K562 (cell line): Measurements from ENCODE around the gene PES1. TPM values are rescaled to one million over a fixed set of nuclear protein-coding genes. Genes with fewer than 3 reads are reported as not detected.
A peak's percentile ranks its signal among the peaks of the same experiment; 100 is the strongest.

ENCODE experiments used
- CTBP1 ChIP-seq: fragments of 450-650 bp; IDR thresholded peaks from 2 replicates; pipeline ENCODE4 v1.6.1; 2016; ENCODE audit warnings: borderline replicate concordance
- HDAC3 ChIP-seq: fragments of 450-650 bp; IDR thresholded peaks from 2 replicates; pipeline ENCODE4 v1.6.1; 2018; ENCODE audit warnings: borderline replicate concordance, mild to moderate bottlenecking, moderate library complexity; ENCODE audit not compliant: partially characterized antibody
- NFE2 ChIP-seq: IDR thresholded peaks from 2 replicates; pipeline ENCODE4 v1.6.1; 2014; ENCODE audit warnings: antibody characterized with exemption, low read depth
- PHF20 ChIP-seq: fragments of 450-650 bp; IDR thresholded peaks from 2 replicates; pipeline ENCODE4 v1.6.1; 2018; ENCODE audit not compliant: partially characterized antibody
- POLR2G ChIP-seq: fragments of 200-400 bp; formaldehyde crosslinking; IDR thresholded peaks from 2 replicates; pipeline ENCODE4 v1.6.1; 2017; ENCODE audit warnings: low read depth, mild to moderate bottlenecking, antibody characterized with exemption, low read length, moderate library complexity
- RCOR1 ChIP-seq, 2 experiments: IDR thresholded peaks; 2 replicates each; pipeline ENCODE4 v1.6.1; 2012; ENCODE audit warnings: low read depth in 2 of 2, low read length in 2 of 2, borderline replicate concordance in 1 of 2, improper control_type of control experiment in 1 of 2
- ZBTB1 ChIP-seq: sonication (generic); formaldehyde crosslinking; IDR thresholded peaks from 2 replicates; pipeline ENCODE4 v1.8.1; 2023; ENCODE audit warnings: missing genetic modification reagents, low read depth, mild to moderate bottlenecking, borderline replicate concordance
- ZNF79 ChIP-seq: fragments of 250-450 bp; sonication (Bioruptor Pico); IDR thresholded peaks from 2 replicates; pipeline ENCODE4 v1.4.0; 2020; ENCODE audit warnings: low read depth, mild to moderate bottlenecking, moderate library complexity
- polyA plus RNA-seq, 8 experiments: library from polyadenylated mRNA; depleted of rRNA in 4 of 8; stranded (reverse) in 5 of 8; unstranded in 3 of 8; fragments of >200 nt; fragmentation: Nextera tagmentation in 2 of 8; fragmentation: Illumina TruSeq in 1 of 8; extraction: Ambion mirVana in 2 of 8; extraction: Trizol in 1 of 8; gene quantifications; 2 replicates each; pipeline versions ENCODE4 v1.2.1 to v1.2.3, GENCODE V29; 2011 to 2014; ENCODE audit warnings: inconsistent platforms in 1 of 8, missing spikeins in 1 of 8
- total RNA-seq, 7 experiments: library from RNA; depleted of rRNA in 6 of 7; stranded (reverse); fragments of >200 nt in 6 of 7; fragmentation: Illumina TruSeq in 2 of 7; extraction: Trizol in 2 of 7; gene quantifications; 2 replicates each; pipeline versions ENCODE4 v1.2.1 to v1.2.3, GENCODE V29; 2011 to 2021; ENCODE audit warnings: low replicate concordance in 1 of 7
- TF ChIP-seq, protein P1 (sequence below): fragments of 450-650 bp; IDR thresholded peaks from 2 replicates; pipeline ENCODE4 v1.6.1; 2016; ENCODE audit warnings: antibody characterized with exemption
- TF ChIP-seq, protein P2 (sequence below): fragments of 450-650 bp; conservative IDR thresholded peaks from 2 replicates; pipeline ENCODE4 v1.6.1; 2016; ENCODE audit warnings: missing genetic modification characterization, low read depth, mild to moderate bottlenecking, control low read depth, missing compliant biosample characterization
- TF ChIP-seq, protein P3 (sequence below), 3 experiments: IDR thresholded peaks in 2 of 3; conservative IDR thresholded peaks in 1 of 3; 2 replicates each; pipeline ENCODE4 v1.5.1; 2011 to 2012; ENCODE audit warnings: low read length in 3 of 3, mild to moderate bottlenecking in 3 of 3, control low read depth in 2 of 3, improper control_type of control experiment in 1 of 3, inconsistent platforms in 1 of 3, low read depth in 1 of 3, mixed read lengths in 1 of 3, moderate library complexity in 1 of 3; ENCODE audit not compliant: insufficient read depth in 2 of 3
- TF ChIP-seq, protein P4 (sequence below): fragments of 250-450 bp; sonication (Bioruptor Pico); IDR thresholded peaks from 2 replicates; pipeline ENCODE4 v1.8.0; 2021; ENCODE audit warnings: mild to moderate bottlenecking, moderate library complexity
- TF ChIP-seq, protein P5 (sequence below): fragments of 450-650 bp; formaldehyde crosslinking; conservative IDR thresholded peaks from 2 replicates; pipeline ENCODE4 v1.4.0; 2022; ENCODE audit warnings: mild to moderate bottlenecking, missing genetic modification characterization
- TF ChIP-seq, protein P6 (sequence below), 2 experiments: IDR thresholded peaks in 1 of 2; conservative IDR thresholded peaks in 1 of 2; 2 replicates each; pipeline ENCODE4 v1.6.1; 2016; ENCODE audit warnings: low read depth in 2 of 2, mild to moderate bottlenecking in 1 of 2, missing compliant biosample characterization in 1 of 2, missing genetic modification characterization in 1 of 2, moderate library complexity in 1 of 2

PES1 gene
- total and polyA plus RNA-seq, 9 of the 15 experiments (the other 6 are each of a cell fraction or from before 2014, with no cell fraction given), result 6.5 to 158 (median 94.3) TPM

DNA sequence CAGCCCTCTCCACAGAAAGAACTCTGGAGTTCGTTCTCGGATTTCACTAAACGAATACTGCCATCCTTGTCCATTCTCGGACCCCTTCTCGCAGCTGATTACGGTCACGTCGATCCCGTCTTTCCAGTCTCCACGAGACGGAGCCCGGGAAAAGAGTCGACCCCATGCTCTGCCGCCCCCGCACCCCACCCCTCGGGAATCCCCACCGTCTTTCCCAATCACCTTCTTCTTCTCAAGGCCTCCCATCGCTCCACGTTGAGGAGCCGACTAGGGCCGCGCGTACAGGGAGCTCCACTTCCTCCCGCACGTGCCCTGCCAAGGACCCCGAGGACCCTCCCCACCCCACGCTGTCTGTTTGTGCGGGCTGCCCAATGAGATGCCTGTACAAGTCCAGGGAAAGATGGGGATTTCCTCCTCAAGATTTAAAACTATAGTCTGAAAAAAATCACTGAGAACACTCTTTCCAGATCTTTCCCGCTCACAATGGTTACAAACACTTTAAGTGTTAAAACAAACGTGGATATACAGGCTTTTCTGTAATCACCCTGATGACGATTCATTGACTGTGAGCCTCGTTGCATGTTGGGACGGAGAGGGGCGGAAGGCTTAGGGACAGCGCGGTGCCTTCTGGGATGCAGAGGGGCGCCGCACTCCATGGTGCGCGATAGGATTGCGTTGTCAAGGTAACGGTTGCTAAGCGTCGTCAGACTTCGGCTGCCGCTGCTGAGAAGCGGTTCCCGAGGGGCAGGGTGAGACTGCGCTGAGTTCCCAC is at the start of gene PES1 (continued):
- TF ChIP-seq RCOR1 (IDR thresholded peaks at IDR 0.05; ENCODE audit: borderline replicate concordance in 1 of 2, low read depth in 2 of 2, low read length in 2 of 2) (peak in 1 of 2 experiments; percentile 16; a peak in 1 of 4 replicates), POLR2G (peak; percentile 80), ZBTB1 (CRISPR knock-in tag) (no peak), PHF20 (peak; percentile 69), NFE2 (peak; percentile 91), CTBP1 (peak; percentile 21; the same call in 1 of the 2 replicates), ZNF79 (no peak), HDAC3 (no peak)
- TF ChIP-seq, protein P1, sequence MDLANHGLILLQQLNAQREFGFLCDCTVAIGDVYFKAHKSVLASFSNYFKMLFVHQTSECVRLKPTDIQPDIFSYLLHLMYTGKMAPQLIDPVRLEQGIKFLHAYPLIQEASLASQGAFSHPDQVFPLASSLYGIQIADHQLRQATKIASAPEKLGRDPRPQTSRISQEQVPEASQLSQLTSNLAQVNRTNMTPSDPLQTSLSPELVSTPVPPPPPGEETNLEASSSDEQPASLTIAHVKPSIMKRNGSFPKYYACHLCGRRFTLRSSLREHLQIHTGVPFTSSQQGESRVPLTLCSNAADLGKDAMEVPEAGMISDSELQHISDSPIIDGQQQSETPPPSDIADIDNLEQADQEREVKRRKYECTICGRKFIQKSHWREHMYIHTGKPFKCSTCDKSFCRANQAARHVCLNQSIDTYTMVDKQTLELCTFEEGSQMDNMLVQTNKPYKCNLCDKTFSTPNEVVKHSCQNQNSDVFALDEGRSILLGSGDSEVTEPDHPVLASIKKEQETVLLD, result no peak
- TF ChIP-seq, protein P2, sequence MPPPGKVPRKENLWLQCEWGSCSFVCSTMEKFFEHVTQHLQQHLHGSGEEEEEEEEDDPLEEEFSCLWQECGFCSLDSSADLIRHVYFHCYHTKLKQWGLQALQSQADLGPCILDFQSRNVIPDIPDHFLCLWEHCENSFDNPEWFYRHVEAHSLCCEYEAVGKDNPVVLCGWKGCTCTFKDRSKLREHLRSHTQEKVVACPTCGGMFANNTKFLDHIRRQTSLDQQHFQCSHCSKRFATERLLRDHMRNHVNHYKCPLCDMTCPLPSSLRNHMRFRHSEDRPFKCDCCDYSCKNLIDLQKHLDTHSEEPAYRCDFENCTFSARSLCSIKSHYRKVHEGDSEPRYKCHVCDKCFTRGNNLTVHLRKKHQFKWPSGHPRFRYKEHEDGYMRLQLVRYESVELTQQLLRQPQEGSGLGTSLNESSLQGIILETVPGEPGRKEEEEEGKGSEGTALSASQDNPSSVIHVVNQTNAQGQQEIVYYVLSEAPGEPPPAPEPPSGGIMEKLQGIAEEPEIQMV (tag), result no peak
- TF ChIP-seq, protein P3, sequence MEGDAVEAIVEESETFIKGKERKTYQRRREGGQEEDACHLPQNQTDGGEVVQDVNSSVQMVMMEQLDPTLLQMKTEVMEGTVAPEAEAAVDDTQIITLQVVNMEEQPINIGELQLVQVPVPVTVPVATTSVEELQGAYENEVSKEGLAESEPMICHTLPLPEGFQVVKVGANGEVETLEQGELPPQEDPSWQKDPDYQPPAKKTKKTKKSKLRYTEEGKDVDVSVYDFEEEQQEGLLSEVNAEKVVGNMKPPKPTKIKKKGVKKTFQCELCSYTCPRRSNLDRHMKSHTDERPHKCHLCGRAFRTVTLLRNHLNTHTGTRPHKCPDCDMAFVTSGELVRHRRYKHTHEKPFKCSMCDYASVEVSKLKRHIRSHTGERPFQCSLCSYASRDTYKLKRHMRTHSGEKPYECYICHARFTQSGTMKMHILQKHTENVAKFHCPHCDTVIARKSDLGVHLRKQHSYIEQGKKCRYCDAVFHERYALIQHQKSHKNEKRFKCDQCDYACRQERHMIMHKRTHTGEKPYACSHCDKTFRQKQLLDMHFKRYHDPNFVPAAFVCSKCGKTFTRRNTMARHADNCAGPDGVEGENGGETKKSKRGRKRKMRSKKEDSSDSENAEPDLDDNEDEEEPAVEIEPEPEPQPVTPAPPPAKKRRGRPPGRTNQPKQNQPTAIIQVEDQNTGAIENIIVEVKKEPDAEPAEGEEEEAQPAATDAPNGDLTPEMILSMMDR (IDR thresholded peaks at IDR 0.05 in 2 of 3, conservative IDR thresholded peaks at IDR 0.05 in 1 of 3; ENCODE audit: insufficient read depth in 2 of 3, low read depth in 1 of 3, low read length in 3 of 3), result no peak
- TF ChIP-seq, protein P4, sequence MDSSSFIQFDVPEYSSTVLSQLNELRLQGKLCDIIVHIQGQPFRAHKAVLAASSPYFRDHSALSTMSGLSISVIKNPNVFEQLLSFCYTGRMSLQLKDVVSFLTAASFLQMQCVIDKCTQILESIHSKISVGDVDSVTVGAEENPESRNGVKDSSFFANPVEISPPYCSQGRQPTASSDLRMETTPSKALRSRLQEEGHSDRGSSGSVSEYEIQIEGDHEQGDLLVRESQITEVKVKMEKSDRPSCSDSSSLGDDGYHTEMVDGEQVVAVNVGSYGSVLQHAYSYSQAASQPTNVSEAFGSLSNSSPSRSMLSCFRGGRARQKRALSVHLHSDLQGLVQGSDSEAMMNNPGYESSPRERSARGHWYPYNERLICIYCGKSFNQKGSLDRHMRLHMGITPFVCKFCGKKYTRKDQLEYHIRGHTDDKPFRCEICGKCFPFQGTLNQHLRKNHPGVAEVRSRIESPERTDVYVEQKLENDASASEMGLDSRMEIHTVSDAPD (CRISPR knock-in tag), result no peak
- TF ChIP-seq, protein P5, sequence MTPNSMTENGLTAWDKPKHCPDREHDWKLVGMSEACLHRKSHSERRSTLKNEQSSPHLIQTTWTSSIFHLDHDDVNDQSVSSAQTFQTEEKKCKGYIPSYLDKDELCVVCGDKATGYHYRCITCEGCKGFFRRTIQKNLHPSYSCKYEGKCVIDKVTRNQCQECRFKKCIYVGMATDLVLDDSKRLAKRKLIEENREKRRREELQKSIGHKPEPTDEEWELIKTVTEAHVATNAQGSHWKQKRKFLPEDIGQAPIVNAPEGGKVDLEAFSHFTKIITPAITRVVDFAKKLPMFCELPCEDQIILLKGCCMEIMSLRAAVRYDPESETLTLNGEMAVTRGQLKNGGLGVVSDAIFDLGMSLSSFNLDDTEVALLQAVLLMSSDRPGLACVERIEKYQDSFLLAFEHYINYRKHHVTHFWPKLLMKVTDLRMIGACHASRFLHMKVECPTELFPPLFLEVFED (CRISPR knock-in tag), result no peak
- TF ChIP-seq, protein P6, sequence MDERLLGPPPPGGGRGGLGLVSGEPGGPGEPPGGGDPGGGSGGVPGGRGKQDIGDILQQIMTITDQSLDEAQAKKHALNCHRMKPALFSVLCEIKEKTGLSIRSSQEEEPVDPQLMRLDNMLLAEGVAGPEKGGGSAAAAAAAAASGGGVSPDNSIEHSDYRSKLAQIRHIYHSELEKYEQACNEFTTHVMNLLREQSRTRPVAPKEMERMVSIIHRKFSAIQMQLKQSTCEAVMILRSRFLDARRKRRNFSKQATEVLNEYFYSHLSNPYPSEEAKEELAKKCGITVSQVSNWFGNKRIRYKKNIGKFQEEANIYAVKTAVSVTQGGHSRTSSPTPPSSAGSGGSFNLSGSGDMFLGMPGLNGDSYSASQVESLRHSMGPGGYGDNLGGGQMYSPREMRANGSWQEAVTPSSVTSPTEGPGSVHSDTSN (CRISPR knock-in tag; IDR thresholded peaks at IDR 0.05; ENCODE audit: low read depth), result no peak
- TF ChIP-seq, protein P6 (tag; conservative IDR thresholded peaks at IDR 0.05; ENCODE audit: low read depth), result no peak
